GM06990 (cell line): Measurements from ENCODE around the gene TMEM154.

Source experiments
- DNase-seq: peaks from one replicate; pipeline ENCODE4 v3.0.0-alpha.2; 2011; ENCODE audit not compliant: insufficient read length; ENCODE audit errors: extremely low read depth
- H3K27me3 ChIP-seq: replicated peaks from 2 replicates; pipeline ENCODE4 v1.6.0; 2011; ENCODE audit warnings: low read length; ENCODE audit not compliant: control insufficient read depth, insufficient read depth
- H3K36me3 ChIP-seq: 2 replicates; pipeline ENCODE4 v1.5.1; 2011; ENCODE audit warnings: low read length; ENCODE audit not compliant: control insufficient read depth, insufficient read depth
- H3K4me3 ChIP-seq: replicated peaks from 2 replicates; pipeline ENCODE4 v1.5.1; 2011; ENCODE audit warnings: low read depth, mild to moderate bottlenecking, control low read depth, low read length
- TF ChIP-seq, protein P1 (sequence below): IDR thresholded peaks from 2 replicates; pipeline ENCODE4 v1.5.1; 2011; ENCODE audit warnings: low read length, control low read depth, mild to moderate bottlenecking, inconsistent platforms; ENCODE audit not compliant: insufficient read depth, poor library complexity, severe bottlenecking

The TMEM154 gene

GRCh38 chr4:152630324-152630723 lies 49.5 kb downstream of the TMEM154 start:
- no peak overlapping the region for H3K4me3 ChIP-seq
- H3K36me3 ChIP-seq: peaks cover 4% of the 10 kb centered on the region
- DNase-seq: no peak
- H3K27me3 ChIP-seq: no peaks in the 10 kb centered on the region
- TF ChIP-seq, protein P1, sequence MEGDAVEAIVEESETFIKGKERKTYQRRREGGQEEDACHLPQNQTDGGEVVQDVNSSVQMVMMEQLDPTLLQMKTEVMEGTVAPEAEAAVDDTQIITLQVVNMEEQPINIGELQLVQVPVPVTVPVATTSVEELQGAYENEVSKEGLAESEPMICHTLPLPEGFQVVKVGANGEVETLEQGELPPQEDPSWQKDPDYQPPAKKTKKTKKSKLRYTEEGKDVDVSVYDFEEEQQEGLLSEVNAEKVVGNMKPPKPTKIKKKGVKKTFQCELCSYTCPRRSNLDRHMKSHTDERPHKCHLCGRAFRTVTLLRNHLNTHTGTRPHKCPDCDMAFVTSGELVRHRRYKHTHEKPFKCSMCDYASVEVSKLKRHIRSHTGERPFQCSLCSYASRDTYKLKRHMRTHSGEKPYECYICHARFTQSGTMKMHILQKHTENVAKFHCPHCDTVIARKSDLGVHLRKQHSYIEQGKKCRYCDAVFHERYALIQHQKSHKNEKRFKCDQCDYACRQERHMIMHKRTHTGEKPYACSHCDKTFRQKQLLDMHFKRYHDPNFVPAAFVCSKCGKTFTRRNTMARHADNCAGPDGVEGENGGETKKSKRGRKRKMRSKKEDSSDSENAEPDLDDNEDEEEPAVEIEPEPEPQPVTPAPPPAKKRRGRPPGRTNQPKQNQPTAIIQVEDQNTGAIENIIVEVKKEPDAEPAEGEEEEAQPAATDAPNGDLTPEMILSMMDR: no peak

DNA sequence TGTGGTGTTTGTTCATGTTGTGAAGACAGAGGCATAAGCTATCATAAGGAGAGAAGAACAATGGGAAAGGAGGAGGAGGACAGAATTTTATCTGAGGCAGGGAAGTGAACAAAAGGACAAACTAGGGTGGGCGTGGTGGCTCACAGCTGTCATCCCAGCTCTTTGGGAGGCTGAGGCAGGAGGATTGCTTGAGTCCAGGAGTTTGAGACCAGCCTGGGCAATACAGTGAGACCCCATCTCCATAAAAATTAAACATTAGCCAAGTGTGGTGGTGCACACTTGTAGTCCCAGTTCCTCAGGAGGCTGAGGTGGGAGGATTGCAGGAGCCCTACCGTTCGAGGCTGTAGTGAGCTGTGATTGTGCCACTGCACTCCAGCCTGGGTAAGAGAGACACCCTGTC lies 49.9 kb downstream of the TMEM154 start:
- DNase-seq: no peak
- TF ChIP-seq, protein P1: no peak
- no peak overlapping the region for H3K4me3 ChIP-seq
- H3K36me3 ChIP-seq: peaks cover 4% of the 10 kb centered on the region
- no peaks in the 10 kb centered on the region for H3K27me3 ChIP-seq

GRCh38 chr4:152628128-152628527 lies 51.7 kb downstream of the TMEM154 start:
- no peak for DNase-seq
- H3K27me3 ChIP-seq: no peaks in the 10 kb centered on the region
- no peak overlapping the region for H3K4me3 ChIP-seq
- H3K36me3 ChIP-seq: peaks cover 4% of the 10 kb centered on the region
- TF ChIP-seq, protein P1: no peak

- no peak overlapping the region for H3K4me3 ChIP-seq
- DNase-seq: no peak
- H3K27me3 ChIP-seq: no peaks in the 10 kb centered on the region
- TF ChIP-seq, protein P1: no peak
- peaks cover 3% of the 10 kb centered on the region for H3K36me3 ChIP-seq
These were observed 53.0 kb downstream of the TMEM154 start for GRCh38 chr4:152626790-152627189.

GRCh38 chr4:152620915-152621314 lies 58.9 kb downstream of the TMEM154 start:
- DNase-seq: no peak
- Histone ChIP-seq H3K4me3 (no peak overlapping the region), H3K27me3 (no peaks in the 10 kb centered on the region), H3K36me3 (no peaks in the 10 kb centered on the region; the same call in 1 of the 2 replicates)
- TF ChIP-seq, protein P1: no peak

- Histone ChIP-seq H3K27me3 (no peaks in the 10 kb centered on the region), H3K36me3 (no peaks in the 10 kb centered on the region; the same call in 1 of the 2 replicates), H3K4me3 (no peak overlapping the region)
- TF ChIP-seq, protein P1: no peak
- DNase-seq: no peak
These were observed 59.6 kb downstream of the TMEM154 start for GRCh38 chr4:152620218-152620617.
